Panc1 (cell line): Measurements from ENCODE around the gene MID1IP1.

Experiments used
- CTCF ChIP-seq: fragments of 450-650 bp; IDR thresholded peaks from 2 replicates; pipeline ENCODE4 v1.5.1; 2017; ENCODE audit warnings: mild to moderate bottlenecking
- POLR2AphosphoS5 ChIP-seq: IDR thresholded peaks from 2 replicates; pipeline ENCODE4 v1.6.1; 2012; ENCODE audit warnings: mild to moderate bottlenecking, low read depth, low read length, moderate library complexity
- REST ChIP-seq, 2 experiments: IDR thresholded peaks; 2 replicates each; pipeline ENCODE4 v1.6.1; 2011 to 2012; ENCODE audit warnings: low read depth in 2 of 2, control low read depth in 1 of 2, low read length in 1 of 2, mild to moderate bottlenecking in 1 of 2, moderate library complexity in 1 of 2; ENCODE audit not compliant: insufficient read depth in 1 of 2
- SIN3A ChIP-seq: IDR thresholded peaks from 2 replicates; pipeline ENCODE4 v1.6.1; 2012; ENCODE audit warnings: low read depth, mild to moderate bottlenecking, low read length, moderate library complexity, borderline replicate concordance; ENCODE audit not compliant: insufficient read depth
- TCF7L2 ChIP-seq: IDR thresholded peaks from 2 replicates; pipeline ENCODE4 v1.6.1; 2011; ENCODE audit warnings: mild to moderate bottlenecking, low read depth, low read length, inconsistent platforms

GRCh38 chrX:38799995-38800580 lies 1.2 kb upstream of the MID1IP1 start:
- no peak for TF ChIP-seq REST (IDR thresholded peaks at IDR 0.05; ENCODE audit: insufficient read depth in 1 of 2, low read depth in 2 of 2, low read length in 1 of 2)
- TF ChIP-seq CTCF: peak; percentile 18; the same call in 1 of the 2 replicates
- TF ChIP-seq POLR2AphosphoS5: no peak
- TF ChIP-seq TCF7L2: no peak
- no peak for TF ChIP-seq SIN3A
